GM19238 (cell line): ENCODE data around the gene GNL1.

Experiments
- DNase-seq: peaks from one replicate; pipeline ENCODE4 v3.0.0; 2011; ENCODE audit warnings: low spot score; ENCODE audit not compliant: insufficient read length

Gene GNL1, protein sequence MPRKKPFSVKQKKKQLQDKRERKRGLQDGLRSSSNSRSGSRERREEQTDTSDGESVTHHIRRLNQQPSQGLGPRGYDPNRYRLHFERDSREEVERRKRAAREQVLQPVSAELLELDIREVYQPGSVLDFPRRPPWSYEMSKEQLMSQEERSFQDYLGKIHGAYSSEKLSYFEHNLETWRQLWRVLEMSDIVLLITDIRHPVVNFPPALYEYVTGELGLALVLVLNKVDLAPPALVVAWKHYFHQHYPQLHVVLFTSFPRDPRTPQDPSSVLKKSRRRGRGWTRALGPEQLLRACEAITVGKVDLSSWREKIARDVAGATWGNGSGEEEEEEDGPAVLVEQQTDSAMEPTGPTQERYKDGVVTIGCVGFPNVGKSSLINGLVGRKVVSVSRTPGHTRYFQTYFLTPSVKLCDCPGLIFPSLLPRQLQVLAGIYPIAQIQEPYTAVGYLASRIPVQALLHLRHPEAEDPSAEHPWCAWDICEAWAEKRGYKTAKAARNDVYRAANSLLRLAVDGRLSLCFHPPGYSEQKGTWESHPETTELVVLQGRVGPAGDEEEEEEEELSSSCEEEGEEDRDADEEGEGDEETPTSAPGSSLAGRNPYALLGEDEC

DNA sequence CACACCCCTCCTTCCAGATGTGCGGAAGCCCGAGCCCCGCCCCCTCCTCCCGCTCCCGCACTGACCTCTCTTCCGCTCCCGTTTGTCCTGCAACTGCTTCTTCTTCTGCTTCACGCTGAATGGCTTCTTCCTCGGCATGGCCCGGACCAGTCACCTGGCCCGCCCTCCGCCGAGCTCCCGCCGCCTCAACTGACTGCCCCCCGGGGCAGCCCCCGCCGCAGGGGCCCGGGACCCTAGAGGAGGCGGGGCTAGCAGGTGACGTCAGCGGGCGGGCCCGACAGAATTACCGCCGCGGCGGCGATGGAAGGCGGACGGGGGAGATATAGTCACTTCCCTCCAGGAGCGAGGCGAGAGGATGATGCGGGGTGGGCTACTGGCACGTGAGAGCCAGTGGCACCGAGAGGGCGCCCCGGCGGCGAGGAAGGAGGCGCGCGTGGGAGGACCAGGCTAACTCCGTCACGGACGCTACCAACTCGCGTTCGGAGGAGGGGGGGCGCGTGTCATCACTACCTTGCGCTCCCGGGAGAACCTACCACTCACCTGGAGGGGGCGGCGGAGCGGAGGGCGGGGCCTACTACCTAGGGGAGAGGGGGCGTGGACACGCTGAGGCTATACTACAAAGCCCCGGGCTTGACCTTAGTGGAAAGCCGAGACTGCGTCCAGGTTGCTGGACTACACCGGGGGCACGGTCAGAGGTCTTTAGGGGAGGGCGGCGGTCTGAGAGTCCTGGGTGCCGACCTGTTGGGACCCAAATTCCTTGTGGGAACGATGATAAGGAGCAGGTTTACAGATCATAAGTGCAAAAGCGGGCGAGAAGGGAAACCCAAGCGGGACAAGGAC lies at the start of gene GNL1:
TSS of gene GNL1 (minus strand) at position 424 of the 840 bp plus-strand sequence. CDS start at position 138, 286 bp downstream.
- DNase-seq, result peak; percentile 83

- no peak for DNase-seq
Measured at GRCh38 chr6:30603961-30604360, 47.7 kb upstream of the GNL1 start.

GRCh38 chr6:30601815-30602641 lies 45.7 kb upstream of the GNL1 start:
- no peak for DNase-seq

DNA sequence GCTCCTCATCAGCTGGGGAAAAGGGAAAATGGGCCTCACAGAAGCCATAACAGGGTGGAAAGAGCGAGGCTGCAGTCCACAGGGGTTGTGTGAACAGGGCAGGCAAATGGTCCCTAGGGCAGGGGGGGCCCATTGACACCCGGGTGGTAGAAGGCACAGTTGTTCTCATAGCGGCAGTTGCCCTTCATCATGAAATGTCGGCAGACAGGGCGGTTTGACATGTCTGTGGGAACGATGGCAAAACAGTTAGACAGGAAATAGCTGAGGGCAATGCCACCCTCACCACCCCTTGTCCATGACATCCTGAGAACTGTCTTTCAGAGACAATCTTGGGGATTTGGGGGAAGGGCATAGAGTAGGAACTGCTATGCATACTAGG lies 45.1 kb upstream of the GNL1 start:
- no peak for DNase-seq

- DNase-seq, result no peak
Measured at GRCh38 chr6:30600451-30600961, 44.2 kb upstream of the GNL1 start.

DNA sequence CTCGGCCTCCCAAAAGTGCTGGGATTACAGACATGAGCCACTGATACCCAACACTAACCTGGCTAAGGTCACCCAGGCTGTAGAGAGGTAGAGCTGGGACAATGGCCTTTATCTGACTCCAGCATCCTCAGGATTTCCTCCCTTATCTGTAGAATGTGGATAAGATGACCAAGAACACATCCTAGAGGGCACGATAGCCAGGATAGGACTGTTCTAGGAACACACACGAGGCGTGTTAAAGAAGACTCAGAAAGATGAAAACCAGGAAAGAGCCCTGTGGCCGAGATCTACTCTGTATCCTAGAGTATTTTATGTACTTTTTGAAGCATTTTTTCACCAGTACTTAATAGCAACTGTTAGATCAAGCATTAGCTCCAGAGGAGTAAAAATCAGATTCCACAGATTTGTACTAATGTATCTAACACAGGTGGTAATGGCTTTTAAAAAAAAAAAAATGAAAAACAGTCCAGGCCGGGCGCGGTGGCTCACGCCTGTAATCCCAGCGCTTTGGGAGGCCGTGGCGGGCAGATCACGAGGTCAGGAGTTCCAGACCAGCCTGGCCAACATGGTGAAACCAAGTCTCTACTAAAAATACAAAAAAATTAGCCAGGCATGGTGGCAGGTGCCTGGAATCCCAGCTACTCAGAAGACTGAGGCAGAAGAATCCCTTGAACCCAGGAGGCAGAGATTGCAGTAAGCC lies 43.5 kb upstream of the GNL1 start:
- no peak for DNase-seq

GRCh38 chr6:30598912-30599624 lies 42.8 kb upstream of the GNL1 start:
- DNase-seq, result no peak

DNA sequence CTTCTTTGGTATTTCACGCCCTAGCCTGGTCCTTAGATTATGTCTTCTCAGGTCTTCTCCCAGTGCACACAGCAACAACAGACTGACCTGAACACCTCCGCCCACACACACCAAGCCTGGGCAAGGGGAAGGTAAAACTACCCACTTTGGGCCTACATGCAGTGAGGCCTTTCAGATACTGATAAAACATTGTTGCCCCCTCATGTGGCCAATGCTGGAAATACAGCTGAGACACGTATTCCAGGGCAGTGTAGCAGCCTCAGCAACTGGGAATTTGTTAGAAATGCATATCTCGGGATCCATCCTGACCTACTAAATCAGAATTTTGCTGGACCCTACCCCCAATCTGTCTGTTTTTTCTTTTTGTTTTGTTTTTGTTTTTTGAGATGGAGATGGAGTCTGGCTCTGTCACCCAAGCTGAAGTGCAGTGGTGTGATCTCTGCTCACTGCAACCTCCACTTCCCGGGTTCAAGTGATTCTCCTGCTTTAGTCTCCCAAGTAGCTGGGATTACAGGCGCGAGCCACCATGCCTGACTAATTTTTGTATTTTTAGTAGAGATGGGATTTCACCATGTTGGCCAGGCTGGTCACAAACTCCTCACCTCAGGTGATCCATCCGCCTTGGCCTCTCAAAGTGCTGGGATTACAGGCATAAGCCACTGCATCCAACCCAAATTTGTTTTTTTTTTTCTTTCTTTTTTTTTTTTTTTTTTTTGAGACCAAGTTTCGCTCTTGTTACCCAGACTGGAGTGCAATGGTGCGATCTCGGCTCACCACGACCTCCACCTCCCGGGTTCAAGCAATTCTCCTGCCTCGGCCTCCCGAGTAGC lies 41.2 kb upstream of the GNL1 start:
- peak; percentile 47 for DNase-seq

DNA sequence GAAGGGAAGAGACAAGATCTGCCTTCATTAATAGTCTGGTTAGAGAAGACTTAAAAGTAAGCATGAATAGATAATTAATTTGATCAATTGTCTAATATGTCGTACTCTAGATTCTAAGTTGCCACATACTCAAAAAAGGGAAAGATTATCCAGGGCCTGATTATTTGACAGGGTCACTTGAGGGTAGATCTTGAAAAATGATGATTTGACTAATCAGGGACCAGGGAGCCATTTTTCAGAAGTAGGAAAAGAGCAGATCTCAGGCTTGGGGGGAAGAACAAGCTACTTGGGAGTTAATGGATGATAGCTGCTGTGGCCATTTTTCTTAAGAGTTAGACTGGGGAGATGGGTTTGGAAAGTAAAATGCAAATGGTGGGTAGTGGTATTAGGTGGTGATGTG lies 36.0 kb upstream of the GNL1 start:
- DNase-seq, result no peak

GRCh38 chr6:30591008-30591407 lies 34.7 kb upstream of the GNL1 start:
- no peak for DNase-seq

DNA sequence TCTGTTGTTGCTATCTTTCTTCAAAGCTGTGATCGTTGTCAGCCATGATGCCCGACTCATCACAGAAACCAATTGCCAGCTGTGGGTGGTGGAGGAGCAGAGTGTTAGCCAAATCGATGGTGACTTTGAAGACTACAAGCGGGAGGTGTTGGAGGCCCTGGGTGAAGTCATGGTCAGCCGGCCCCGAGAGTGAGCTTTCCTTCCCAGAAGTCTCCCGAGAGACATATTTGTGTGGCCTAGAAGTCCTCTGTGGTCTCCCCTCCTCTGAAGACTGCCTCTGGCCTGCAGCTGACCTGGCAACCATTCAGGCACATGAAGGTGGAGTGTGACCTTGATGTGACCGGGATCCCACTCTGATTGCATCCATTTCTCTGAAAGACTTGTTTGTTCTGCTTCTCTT lies 34.2 kb upstream of the GNL1 start:
- no peak for DNase-seq

DNA sequence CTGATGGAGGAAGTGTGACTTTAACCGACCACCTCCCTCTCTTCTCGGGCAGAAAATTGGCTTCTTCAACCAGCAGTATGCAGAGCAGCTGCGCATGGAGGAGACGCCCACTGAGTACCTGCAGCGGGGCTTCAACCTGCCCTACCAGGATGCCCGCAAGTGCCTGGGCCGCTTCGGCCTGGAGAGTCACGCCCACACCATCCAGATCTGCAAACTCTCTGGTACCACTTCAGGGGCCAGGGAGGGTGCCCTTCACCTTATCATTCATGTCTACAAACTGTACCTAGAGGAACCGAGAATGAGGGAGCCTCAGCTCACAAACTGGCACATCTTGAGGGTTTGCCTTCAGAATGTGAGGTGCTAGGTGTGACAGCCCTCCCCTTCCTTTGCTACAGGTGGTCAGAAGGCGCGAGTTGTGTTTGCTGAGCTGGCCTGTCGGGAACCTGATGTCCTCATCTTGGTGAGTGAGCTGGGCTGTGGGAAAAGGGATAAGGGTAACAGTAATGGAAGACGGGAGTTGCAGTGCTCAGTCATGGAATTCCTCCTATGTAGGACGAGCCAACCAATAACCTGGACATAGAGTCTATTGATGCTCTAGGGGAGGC lies 33.6 kb upstream of the GNL1 start:
- no peak for DNase-seq

DNA sequence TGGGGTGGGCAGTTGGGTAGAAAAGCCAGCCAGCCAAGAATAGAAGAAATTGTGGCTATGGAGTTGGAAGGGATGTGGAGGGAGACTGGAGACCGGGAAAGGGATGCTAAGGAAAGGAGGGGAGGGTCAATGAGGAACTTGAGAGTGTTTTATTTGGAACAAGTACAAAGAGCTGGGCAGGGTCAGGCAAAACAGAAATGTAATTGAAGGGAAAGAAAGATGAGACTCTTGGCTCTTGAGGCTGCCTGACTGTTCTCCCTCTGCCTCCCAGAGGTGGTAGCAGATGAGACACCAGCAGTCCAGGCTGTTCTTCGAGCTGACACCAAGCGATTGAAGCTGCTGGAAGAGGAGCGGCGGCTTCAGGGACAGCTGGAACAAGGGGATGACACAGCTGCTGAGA lies 27.6 kb upstream of the GNL1 start:
- no peak for DNase-seq

- no peak for DNase-seq
Measured at GRCh38 chr6:30578051-30578450, 21.8 kb upstream of the GNL1 start.

DNA sequence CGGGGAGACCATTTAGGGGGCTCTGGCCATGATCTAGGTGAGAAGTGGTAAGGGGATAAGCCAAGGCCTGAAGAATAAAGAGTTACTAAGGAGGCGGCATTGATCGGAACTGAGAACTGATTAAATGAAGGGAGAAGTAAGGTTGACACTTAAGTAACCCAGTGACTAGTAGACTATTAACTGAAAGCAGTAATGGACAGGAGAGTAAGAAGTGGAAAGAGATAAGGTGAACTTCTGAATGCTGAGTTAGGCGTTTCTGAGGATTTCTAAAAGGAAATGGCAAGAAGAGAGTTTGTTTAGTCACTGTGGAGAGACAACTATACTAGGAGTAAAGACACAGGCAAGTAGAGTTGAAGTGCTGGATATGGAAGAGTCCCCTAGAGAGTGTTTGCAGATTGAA lies 16.8 kb upstream of the GNL1 start:
- no peak for DNase-seq

GRCh38 chr6:30572148-30572547 lies 15.9 kb upstream of the GNL1 start:
- DNase-seq, result no peak

DNA sequence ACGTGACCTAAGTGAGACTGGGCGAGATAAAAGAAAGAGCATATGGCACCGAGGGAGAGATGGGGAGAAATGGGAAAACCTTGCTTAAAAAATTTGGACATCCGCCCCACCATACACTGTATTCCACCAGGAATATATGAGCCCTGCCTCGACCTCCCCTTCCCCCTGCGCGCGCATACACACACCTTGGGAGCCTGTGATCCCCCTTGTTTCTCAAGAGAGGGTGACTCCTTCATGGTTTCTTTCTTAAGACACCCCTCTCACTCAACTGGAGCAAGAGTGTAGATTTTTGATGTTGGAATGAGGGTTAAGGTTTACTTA lies 15.4 kb upstream of the GNL1 start:
- no peak for DNase-seq

- DNase-seq, result peak; percentile 98
Measured at GRCh38 chr6:30571075-30571761, 14.9 kb upstream of the GNL1 start, which contains the start of gene ABCF1. Gene ABCF1 (plus strand): TSS chr6:30571442. CDS start chr6:30571488, 46 bp downstream.
